DMS 273 (cell line): ENCODE results near the gene RPEL1.
"Not testable (repeated sequence)": the region's sequence is repeated elsewhere in the genome, so short reads cannot be mapped to it uniquely, and the experiment has no call there.

Source experiments
- DNase-seq: peaks from one replicate; lab custom pipeline; 2025; ENCODE audit not compliant: unreplicated experiment; lab: John Stamatoyannopoulos, UW

RPEL1 gene

GRCh38 chr10:103245587-103245986 is at the start of gene RPEL1:
Gene RPEL1, plus strand, starts transcription at chr10:103245887. Its CDS starts 110 bp downstream, at chr10:103245997.
- DNase-seq: not testable (repeated sequence)

GRCh38 chr10:103196516-103196915 is 49.2 kb upstream of the RPEL1 start:
- no peak for DNase-seq

GRCh38 chr10:103197174-103197573 is 48.5 kb upstream of the RPEL1 start:
- DNase-seq: no peak

- no peak for DNase-seq
These were observed 47.8 kb upstream of the RPEL1 start for GRCh38 chr10:103197903-103198302.

- no peak for DNase-seq
These were observed 47.0 kb upstream of the RPEL1 start for GRCh38 chr10:103198648-103199047.

GRCh38 chr10:103199488-103199887 is 46.2 kb upstream of the RPEL1 start:
- no peak for DNase-seq

- DNase-seq: no peak
These were observed 43.4 kb upstream of the RPEL1 start for GRCh38 chr10:103202319-103202718.

- DNase-seq: no peak
These were observed 42.2 kb upstream of the RPEL1 start for GRCh38 chr10:103203466-103203865.

- DNase-seq: peak; percentile 4
These were observed 41.1 kb upstream of the RPEL1 start for GRCh38 chr10:103204353-103205255.

- not testable (repeated sequence) for DNase-seq
These were observed 40.3 kb upstream of the RPEL1 start for GRCh38 chr10:103205401-103205800.

- not testable (repeated sequence) for DNase-seq
These were observed 39.0 kb upstream of the RPEL1 start for GRCh38 chr10:103206715-103207114.

GRCh38 chr10:103207141-103207540 is 38.5 kb upstream of the RPEL1 start:
- no peak for DNase-seq

GRCh38 chr10:103207643-103208042 is 38.0 kb upstream of the RPEL1 start:
- DNase-seq: not testable (repeated sequence)

GRCh38 chr10:103210262-103210661 is 35.4 kb upstream of the RPEL1 start:
- DNase-seq: not testable (repeated sequence)

GRCh38 chr10:103215601-103216000 is 30.1 kb upstream of the RPEL1 start:
- no peak for DNase-seq

GRCh38 chr10:103216362-103216761 is 29.3 kb upstream of the RPEL1 start:
- not testable (repeated sequence) for DNase-seq

GRCh38 chr10:103224133-103224532 is 21.6 kb upstream of the RPEL1 start:
- DNase-seq: no peak

GRCh38 chr10:103224721-103225120 is 21.0 kb upstream of the RPEL1 start:
- not testable (repeated sequence) for DNase-seq

GRCh38 chr10:103225939-103226338 is 19.7 kb upstream of the RPEL1 start:
- no peak for DNase-seq

GRCh38 chr10:103227416-103227815 is 18.3 kb upstream of the RPEL1 start:
- DNase-seq: no peak

- no peak for DNase-seq
These were observed 14.6 kb upstream of the RPEL1 start for GRCh38 chr10:103231047-103231551.

GRCh38 chr10:103232131-103232673 is 13.5 kb upstream of the RPEL1 start:
- DNase-seq: no peak
